Activated CD4-positive, alpha-beta T cell treated with anti-CD3 and anti-CD28 coated beads, Interleukin-2, amount 50 U/mL, for 48 hours (primary cell): ENCODE measurements around the gene CNOT10.

ENCODE experiments used
- DNase-seq, 2 experiments: peaks; one replicate each; pipeline ENCODE4 v3.0.0-alpha.2; 2020

The CNOT10 gene

GRCh38 chr3:32818970-32819511 lies 134.1 kb downstream of the CNOT10 start:
- peak in 1 of 2 experiments; percentile 8 for DNase-seq

DNA sequence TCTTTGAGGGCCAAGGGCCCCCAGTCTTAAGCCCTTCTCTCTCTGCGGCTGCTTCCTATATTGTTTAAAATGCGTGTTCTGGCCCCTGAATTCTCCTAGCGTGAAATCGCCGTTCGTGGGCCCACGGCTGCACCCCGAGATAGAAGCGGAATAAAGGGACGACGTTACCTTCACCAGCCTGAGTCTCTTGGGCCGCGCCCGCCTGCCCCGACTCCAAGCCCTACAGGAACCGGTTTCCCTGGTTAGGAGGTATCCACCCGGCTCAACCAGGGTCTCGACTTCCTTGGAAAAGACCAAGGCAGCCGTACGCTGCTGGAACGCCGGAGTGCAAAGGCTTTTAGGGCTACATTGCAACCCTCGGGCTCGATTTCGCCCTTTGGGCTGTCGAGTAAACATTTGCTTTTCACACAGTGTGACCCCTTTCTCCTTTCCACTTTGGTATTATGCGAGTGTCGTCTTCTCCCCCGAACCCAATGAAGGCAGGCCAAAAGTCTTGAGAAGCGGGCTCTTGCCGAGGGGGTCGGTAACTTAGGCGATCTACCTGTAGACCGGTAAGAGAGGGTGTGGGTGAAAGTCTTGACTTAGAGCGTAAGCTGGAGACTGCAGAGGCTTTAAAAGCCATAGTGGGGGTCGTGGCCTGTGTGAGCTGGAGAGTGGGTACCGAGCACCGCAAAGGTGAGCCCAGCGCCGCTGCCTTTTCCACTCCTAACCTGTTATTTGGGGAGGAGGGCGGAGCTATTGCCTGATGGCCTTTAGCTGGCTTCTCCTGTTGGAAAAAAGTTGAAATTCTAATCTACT lies 134.8 kb downstream of the CNOT10 start:
- no peak for DNase-seq

DNA sequence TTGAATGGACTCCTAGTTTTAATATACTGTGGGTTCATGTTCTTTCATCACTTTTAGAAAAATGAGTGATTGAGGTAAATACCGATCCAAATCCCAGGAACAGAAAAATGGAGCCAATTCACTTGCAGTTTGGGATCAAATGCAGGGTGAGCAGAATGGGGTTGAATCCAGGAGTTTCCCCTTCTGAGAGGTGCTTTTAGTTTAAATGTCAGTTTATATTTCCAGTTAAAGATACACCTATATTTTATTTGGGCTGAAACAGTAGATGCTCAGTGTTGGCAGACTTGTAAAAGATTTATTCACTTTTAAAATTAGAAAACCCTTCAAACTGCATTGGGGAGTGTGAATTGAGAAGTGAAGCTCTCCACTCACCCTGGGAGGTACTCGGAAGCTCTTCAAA lies 135.4 kb downstream of the CNOT10 start:
- no peak for DNase-seq

GRCh38 chr3:32820971-32821685 lies 136.1 kb downstream of the CNOT10 start:
- no peak for DNase-seq

DNA sequence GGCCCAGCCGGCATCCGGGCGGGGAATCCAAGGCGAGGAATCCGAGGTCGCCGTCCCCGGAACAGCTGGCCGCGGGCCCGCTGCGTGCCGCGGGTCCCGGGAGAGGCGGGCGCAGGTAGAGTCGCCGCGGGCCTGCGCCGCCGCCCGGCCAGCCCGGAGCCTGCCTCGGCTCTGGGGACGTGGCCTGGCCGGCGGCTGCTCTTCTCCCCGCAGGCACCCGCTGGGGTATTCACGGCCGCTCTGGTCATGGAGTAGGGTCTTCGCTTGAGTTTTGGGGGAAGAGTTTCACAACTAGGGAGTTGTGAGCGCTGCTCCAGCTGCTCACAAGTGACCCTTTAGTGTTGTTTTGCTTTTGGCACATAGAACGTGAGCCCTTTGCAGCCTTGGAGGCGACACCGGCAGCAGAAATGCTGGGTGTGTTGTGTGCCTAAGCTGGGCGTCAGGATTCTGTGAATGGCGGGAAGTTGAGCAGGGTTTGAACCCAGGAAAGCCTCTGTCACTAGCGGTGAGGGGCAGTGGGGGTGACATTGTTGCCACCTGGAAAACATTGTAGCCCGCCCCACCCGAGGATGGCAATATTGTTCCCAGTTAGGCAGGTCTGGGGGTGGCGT lies 136.8 kb downstream of the CNOT10 start:
- DNase-seq, result no peak

- no peak for DNase-seq
These were observed 137.9 kb downstream of the CNOT10 start for GRCh38 chr3:32822609-32823498.
